ENCODE data around the gene DPH6. TPM values are rescaled to one million over a fixed set of nuclear protein-coding genes. Genes with fewer than 3 reads are reported as not detected.
"Not testable (repeated sequence)": the region's sequence is repeated elsewhere in the genome, so short reads cannot be mapped to it uniquely, and the experiment has no call there.

Gene DPH6
- total RNA-seq, 4 donors from 2014 or later = 12.5 to 50.0 (median 19.0) TPM

GRCh38 chr15:35397027-35397426 is 148.9 kb downstream of the DPH6 start:
- no peak for DNase-seq (ENCODE audit: low spot score in 2 of 2)
- Histone ChIP-seq H3K9me3 (no peaks in the 10 kb centered on the region), H3K36me3 (no peaks in the 10 kb centered on the region), H3K4me3 (no peak overlapping the region), H3K27me3 (no peaks in the 10 kb centered on the region), H3K27ac (no peak overlapping the region), H3K4me1 (no peaks in the 10 kb centered on the region)
- TF ChIP-seq EP300 (IDR thresholded peaks at IDR 0.05) (no peak), POLR2A (IDR thresholded peaks at IDR 0.05) (no peak), POLR2AphosphoS5 (IDR thresholded peaks at IDR 0.05) (no peak)
- TF ChIP-seq, protein P1, sequence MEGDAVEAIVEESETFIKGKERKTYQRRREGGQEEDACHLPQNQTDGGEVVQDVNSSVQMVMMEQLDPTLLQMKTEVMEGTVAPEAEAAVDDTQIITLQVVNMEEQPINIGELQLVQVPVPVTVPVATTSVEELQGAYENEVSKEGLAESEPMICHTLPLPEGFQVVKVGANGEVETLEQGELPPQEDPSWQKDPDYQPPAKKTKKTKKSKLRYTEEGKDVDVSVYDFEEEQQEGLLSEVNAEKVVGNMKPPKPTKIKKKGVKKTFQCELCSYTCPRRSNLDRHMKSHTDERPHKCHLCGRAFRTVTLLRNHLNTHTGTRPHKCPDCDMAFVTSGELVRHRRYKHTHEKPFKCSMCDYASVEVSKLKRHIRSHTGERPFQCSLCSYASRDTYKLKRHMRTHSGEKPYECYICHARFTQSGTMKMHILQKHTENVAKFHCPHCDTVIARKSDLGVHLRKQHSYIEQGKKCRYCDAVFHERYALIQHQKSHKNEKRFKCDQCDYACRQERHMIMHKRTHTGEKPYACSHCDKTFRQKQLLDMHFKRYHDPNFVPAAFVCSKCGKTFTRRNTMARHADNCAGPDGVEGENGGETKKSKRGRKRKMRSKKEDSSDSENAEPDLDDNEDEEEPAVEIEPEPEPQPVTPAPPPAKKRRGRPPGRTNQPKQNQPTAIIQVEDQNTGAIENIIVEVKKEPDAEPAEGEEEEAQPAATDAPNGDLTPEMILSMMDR (IDR thresholded peaks at IDR 0.05) = no peak

GRCh38 chr15:35394416-35394815 is 151.5 kb downstream of the DPH6 start:
- TF ChIP-seq, protein P1 (IDR thresholded peaks at IDR 0.05) = no peak
- TF ChIP-seq POLR2A (IDR thresholded peaks at IDR 0.05) = no peak
- no peak for TF ChIP-seq POLR2AphosphoS5 (IDR thresholded peaks at IDR 0.05)
- no peak for TF ChIP-seq EP300 (IDR thresholded peaks at IDR 0.05)
- H3K9me3 ChIP-seq = no peaks in the 10 kb centered on the region
- 97% methylated on average over 2 of the region's 2 CpGs for WGBS
- H3K27me3 ChIP-seq = no peaks in the 10 kb centered on the region
- H3K4me1 ChIP-seq = no peaks in the 10 kb centered on the region
- H3K4me3 ChIP-seq = no peak overlapping the region
- no peak for DNase-seq (ENCODE audit: low spot score in 2 of 2)
- H3K36me3 ChIP-seq = peaks cover 5% of the 10 kb centered on the region
- no peak overlapping the region for H3K27ac ChIP-seq

DNA sequence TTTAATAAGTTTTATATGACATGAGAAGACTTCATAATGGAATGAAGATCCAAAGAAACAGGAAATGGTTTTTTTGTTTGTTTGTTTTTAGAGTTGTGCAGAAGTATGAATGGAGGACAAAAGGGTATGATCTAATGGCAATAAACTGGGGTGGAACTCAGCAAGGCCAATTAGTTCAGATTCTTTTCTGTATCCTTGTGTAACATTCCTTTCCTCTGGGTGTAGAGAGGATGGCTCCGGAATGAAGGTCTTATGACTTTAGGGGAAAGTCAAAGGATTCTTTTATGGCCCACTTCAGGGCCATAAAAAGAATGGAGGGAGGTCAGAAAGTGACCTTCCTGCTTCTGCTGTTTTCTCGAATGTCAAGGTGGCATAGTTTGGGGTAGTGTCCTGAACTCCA is 152.6 kb downstream of the DPH6 start:
- H3K4me1 ChIP-seq = no peaks in the 10 kb centered on the region
- no peak for DNase-seq (ENCODE audit: low spot score in 2 of 2)
- no peaks in the 10 kb centered on the region for H3K27me3 ChIP-seq
- no peak overlapping the region for H3K27ac ChIP-seq
- peaks cover 5% of the 10 kb centered on the region for H3K36me3 ChIP-seq
- TF ChIP-seq POLR2AphosphoS5 (IDR thresholded peaks at IDR 0.05) = no peak
- TF ChIP-seq EP300 (IDR thresholded peaks at IDR 0.05) = no peak
- no peak for TF ChIP-seq POLR2A (IDR thresholded peaks at IDR 0.05)
- TF ChIP-seq, protein P1 (IDR thresholded peaks at IDR 0.05) = no peak
- H3K4me3 ChIP-seq = no peak overlapping the region
- H3K9me3 ChIP-seq = no peaks in the 10 kb centered on the region
- 76% methylated on average over 2 of the region's 2 CpGs for WGBS

GRCh38 chr15:35391408-35391984 is 154.5 kb downstream of the DPH6 start:
- not testable (repeated sequence) for H3K27me3 ChIP-seq; H3K9me3 ChIP-seq; H3K36me3 ChIP-seq; H3K27ac ChIP-seq; H3K4me1 ChIP-seq; H3K4me3 ChIP-seq; DNase-seq (ENCODE audit: low spot score in 2 of 2)
- WGBS = 97% methylated on average over 17 of the region's 18 CpGs

DNA sequence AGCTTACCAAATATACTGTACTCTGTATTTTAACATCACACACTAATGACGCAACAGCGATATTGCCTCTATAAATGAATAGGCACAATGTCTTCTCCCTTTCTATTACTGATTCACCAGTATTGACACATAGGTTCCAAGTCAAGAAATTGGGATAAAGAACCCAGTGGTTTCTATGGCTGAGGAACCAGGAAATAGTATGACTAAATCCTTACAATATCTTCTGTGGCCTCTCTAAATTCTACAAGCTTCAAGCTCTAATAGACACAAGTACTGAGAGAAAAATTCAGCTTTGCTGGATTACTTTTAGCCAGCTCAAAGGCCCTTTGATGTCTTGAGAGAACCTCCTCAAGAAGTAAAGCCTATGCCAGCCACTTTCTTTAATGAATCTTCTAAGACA is 162.5 kb downstream of the DPH6 start:
- Histone ChIP-seq H3K9me3 (no peaks in the 10 kb centered on the region), H3K27ac (no peak overlapping the region), H3K36me3 (peaks cover 4% of the 10 kb centered on the region), H3K4me3 (no peak overlapping the region), H3K27me3 (no peaks in the 10 kb centered on the region), H3K4me1 (no peaks in the 10 kb centered on the region)
- no peak for DNase-seq (ENCODE audit: low spot score in 2 of 2)
- TF ChIP-seq EP300 (IDR thresholded peaks at IDR 0.05) (no peak), POLR2A (IDR thresholded peaks at IDR 0.05) (no peak), POLR2AphosphoS5 (IDR thresholded peaks at IDR 0.05) (no peak)
- TF ChIP-seq, protein P1 (IDR thresholded peaks at IDR 0.05) = no peak
- 96% methylated on average over 2 of the region's 2 CpGs for WGBS

- TF ChIP-seq, protein P1 (IDR thresholded peaks at IDR 0.05) = no peak
- TF ChIP-seq EP300 (IDR thresholded peaks at IDR 0.05) (no peak), POLR2A (IDR thresholded peaks at IDR 0.05) (no peak)
- no peak overlapping the region for H3K27ac ChIP-seq
- no peaks in the 10 kb centered on the region for H3K9me3 ChIP-seq
- peaks cover 4% of the 10 kb centered on the region for H3K36me3 ChIP-seq
- no peaks in the 10 kb centered on the region for H3K27me3 ChIP-seq
- WGBS = 62% methylated on average over 3 of the region's 3 CpGs
- H3K4me1 ChIP-seq = no peaks in the 10 kb centered on the region
- DNase-seq (ENCODE audit: low spot score in 2 of 2) = no peak
- no peak overlapping the region for H3K4me3 ChIP-seq
Measured at GRCh38 chr15:35381328-35381727, 164.6 kb downstream of the DPH6 start.

Measured in suprapubic skin (tissue), 4 donors.